Measurements from ENCODE around the gene MADCAM1.

The MADCAM1 gene

DNA sequence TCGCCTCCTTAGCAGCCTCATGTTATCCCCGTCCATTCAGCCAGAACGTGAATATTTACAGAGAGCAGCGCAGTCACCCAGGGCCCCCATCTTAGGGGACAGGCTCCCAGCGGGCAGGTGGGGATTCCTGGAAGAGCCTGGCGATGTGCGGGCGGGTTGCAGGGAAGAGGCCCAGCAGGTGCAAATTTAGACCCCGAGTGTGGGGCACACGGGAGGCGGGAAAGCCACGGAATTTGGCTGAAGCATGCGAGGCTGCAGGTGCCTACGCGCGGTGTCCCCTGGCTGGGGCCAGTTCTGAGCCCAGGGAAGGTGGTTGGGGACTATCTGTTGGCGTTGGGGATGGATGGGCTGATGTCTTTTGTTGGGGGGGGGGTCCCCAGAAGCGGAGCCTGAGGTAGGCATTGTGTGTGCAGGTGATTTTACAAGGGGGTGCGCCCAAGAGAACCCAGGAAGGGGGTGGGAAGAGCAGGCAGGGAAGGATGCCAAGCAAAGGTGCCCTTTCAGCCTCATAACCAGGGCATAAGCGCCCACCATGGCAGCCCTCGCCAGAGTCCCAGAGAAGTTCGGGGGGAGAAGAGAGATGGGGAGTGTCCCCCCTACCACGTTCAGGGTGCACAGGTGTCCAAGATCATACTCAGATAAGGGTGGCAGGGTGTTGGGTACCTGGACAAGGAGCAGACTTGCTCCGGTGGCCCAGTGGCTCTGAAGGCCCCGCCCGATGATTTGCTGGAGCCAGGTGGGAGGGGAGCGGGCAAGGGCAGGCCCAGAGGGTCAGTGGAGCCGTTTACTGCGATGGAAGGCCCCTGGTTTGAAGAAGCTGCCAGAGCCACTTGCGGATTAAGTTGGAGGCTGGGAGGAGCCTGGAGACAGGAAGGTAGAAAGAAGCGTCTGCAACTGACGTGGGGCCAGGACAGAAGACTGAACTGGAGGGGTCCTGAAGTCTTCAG, 12.2 kb downstream of the MADCAM1 start:
- no peak for DNase-seq

GRCh38 chr19:510606-511100, 14.4 kb downstream of the MADCAM1 start:
- peak; percentile 97 for DNase-seq

GRCh38 chr19:511101-511851, 15.0 kb downstream of the MADCAM1 start:
- peak; percentile 86 for DNase-seq

GRCh38 chr19:512547-513365, 16.5 kb downstream of the MADCAM1 start:
- DNase-seq = no peak

- no peak for DNase-seq
These were observed 17.3 kb downstream of the MADCAM1 start for GRCh38 chr19:513368-514165.

- DNase-seq = no peak
These were observed 17.9 kb downstream of the MADCAM1 start for GRCh38 chr19:514166-514663.

- no peak for DNase-seq
These were observed 21.7 kb downstream of the MADCAM1 start for GRCh38 chr19:517721-518597.

DNA sequence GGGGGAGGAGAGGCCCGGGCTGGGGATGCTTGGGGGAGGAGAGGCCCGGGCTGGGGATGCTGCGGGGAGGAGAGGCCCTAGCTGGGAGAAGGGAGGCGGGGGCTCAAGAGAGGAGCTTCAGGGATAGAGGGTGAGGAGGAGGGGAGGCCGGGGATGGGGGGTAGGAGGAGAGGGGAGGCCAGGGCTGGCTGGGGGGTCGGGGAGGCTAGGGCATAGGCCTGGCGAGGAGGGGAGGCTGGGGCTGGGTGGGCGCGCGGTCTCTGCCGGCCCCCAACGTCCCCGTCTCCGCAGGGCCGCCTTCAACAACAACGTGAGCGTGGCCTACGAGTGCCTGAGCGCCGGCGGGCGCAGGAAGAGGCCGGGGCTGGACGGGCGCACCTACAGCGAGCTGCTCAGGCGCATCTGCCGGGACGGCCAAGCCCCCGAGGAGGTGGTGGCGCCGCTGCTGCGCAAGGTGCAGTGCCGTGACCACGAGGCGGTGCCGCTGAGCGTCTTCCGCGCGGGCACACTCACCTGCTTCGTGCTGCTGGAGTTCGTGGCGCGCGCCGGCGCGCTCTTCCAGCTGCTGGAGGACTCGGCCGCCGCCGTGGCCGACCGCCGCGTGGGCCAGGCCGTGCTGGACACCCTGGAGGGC, 22.4 kb downstream of the MADCAM1 start:
- peak; percentile 43 for DNase-seq

- no peak for DNase-seq
These were observed 23.2 kb downstream of the MADCAM1 start for GRCh38 chr19:519449-519865.

DNA sequence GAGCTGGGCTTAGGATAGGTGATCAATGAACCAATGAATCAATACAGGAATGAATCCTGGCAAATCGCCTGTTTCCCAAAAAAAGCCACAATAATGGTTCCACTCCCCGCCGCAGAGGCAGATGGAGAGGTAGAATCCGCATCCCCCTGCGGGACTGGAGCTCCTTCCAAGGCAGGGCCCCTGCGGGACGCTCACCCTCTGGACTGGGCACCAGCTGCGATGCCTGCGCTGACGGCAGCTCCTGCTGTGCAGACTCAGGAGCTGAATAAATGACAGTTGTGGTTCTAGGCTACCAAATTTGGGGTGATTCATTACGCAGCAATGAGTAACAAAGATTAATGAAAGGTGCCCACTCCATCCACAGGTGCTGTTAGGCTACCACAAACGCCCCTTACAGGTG, 26.4 kb downstream of the MADCAM1 start:
- DNase-seq = no peak

DNA sequence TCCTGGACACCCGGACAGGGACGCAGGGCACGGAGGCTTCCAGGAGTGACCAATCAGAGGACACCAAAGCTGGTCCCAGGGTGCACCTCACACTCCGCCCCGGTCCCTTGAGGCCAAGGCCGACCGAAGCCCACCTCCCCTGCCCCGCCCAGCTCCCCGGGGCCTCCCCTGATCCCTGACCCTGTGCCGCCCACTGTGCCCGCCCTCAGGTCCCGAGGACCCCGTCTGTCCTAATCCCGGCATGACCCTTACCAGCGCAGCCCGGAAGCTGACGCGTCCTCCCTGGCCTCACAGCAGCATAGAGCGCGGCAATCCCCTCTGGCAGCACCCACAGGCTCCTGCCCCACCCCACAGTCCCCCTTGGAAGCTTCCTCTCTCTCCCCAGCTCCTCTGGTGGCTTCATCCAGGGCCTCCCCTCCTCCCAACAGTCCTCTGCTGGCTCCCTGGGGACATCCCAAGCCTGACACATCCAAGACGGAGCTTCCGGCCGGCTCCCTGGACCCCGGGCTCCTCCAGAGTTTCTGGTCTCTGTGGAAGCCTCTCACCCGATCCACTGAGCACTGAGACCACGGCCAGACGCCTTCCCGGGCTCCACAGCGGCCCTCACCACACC, 27.9 kb downstream of the MADCAM1 start:
- DNase-seq = no peak

- no peak for DNase-seq
These were observed 28.7 kb downstream of the MADCAM1 start for GRCh38 chr19:525029-525428.

- DNase-seq = no peak
These were observed 29.7 kb downstream of the MADCAM1 start for GRCh38 chr19:525857-526419.

- DNase-seq = no peak
These were observed 34.1 kb downstream of the MADCAM1 start for GRCh38 chr19:530134-531008.

GRCh38 chr19:531009-531752, 34.9 kb downstream of the MADCAM1 start:
- peak; percentile 94 for DNase-seq

- no peak for DNase-seq
These were observed 35.7 kb downstream of the MADCAM1 start, which contains the start of gene CDC34 for GRCh38 chr19:531753-532560. TSS of gene CDC34 (plus strand) at chr19:531760. CDS start at chr19:531932, 172 bp downstream.
